H9 (cell line): Measurements from ENCODE around the gene CDC5L. TPM values are rescaled to one million over a fixed set of nuclear protein-coding genes. Genes with fewer than 3 reads are reported as not detected.

Experiments
- DNase-seq: peaks from one replicate; pipeline ENCODE4 v3.0.0-alpha.2; 2017
- H2AFZ ChIP-seq: one replicate; pipeline ENCODE4 v1.6.1; 2013; ENCODE audit warnings: mild to moderate bottlenecking, low read length, control low read depth, moderate library complexity
- H2AK5ac ChIP-seq: 2 replicates; pipeline ENCODE4 v1.6.1; 2013; ENCODE audit warnings: low read length, control low read depth, mixed read lengths; ENCODE audit not compliant: insufficient read length
- H2BK120ac ChIP-seq: one replicate; pipeline ENCODE4 v1.6.1; 2013; ENCODE audit warnings: low read depth, mild to moderate bottlenecking, low read length, control low read depth, inconsistent platforms; ENCODE audit not compliant: poor library complexity, severe bottlenecking
- H2BK12ac ChIP-seq: 2 replicates; pipeline ENCODE4 v1.6.1; 2013; ENCODE audit warnings: low read length, control low read depth, mixed read lengths, low read depth; ENCODE audit not compliant: insufficient read length
- H2BK15ac ChIP-seq: 2 replicates; pipeline ENCODE4 v1.6.1; 2013; ENCODE audit warnings: low read depth, low read length, control low read depth
- H2BK20ac ChIP-seq: one replicate; pipeline ENCODE4 v1.6.1; 2013; ENCODE audit warnings: low read depth, mild to moderate bottlenecking, low read length, control low read depth, inconsistent platforms; ENCODE audit not compliant: poor library complexity, severe bottlenecking
- H2BK5ac ChIP-seq: 2 replicates; pipeline ENCODE4 v1.6.1; 2013; ENCODE audit warnings: low read length, control low read depth, mixed read lengths; ENCODE audit not compliant: insufficient read length
- H3K14ac ChIP-seq: 2 replicates; pipeline ENCODE4 v1.6.1; 2013; ENCODE audit warnings: low read length, control low read depth; ENCODE audit not compliant: insufficient read depth
- H3K18ac ChIP-seq: 2 replicates; pipeline ENCODE4 v1.6.1; 2013; ENCODE audit warnings: low read depth, mild to moderate bottlenecking, mixed read lengths, low read length, control low read depth; ENCODE audit not compliant: insufficient read length
- H3K23ac ChIP-seq: 2 replicates; pipeline ENCODE4 v1.6.1; 2013; ENCODE audit warnings: low read length, control low read depth, mixed read lengths, low read depth; ENCODE audit not compliant: insufficient read length
- H3K23me2 ChIP-seq: 2 replicates; pipeline ENCODE4 v1.6.1; 2013; ENCODE audit warnings: low read depth, mild to moderate bottlenecking, mixed read lengths, low read length, control low read depth; ENCODE audit not compliant: insufficient read length, poor library complexity, severe bottlenecking
- H3K27ac ChIP-seq: 2 replicates; pipeline ENCODE4 v1.5.1; 2013; ENCODE audit warnings: low read length, control low read depth, mixed read lengths, low read depth; ENCODE audit not compliant: insufficient read length
- H3K27me3 ChIP-seq: 2 replicates; pipeline ENCODE4 v1.6.1; 2013; ENCODE audit warnings: low read length, control low read depth, inconsistent platforms; ENCODE audit not compliant: insufficient read depth
- H3K4ac ChIP-seq: 2 replicates; pipeline ENCODE4 v1.6.1; 2013; ENCODE audit warnings: low read depth, mild to moderate bottlenecking, control low read depth, inconsistent platforms, low read length, moderate library complexity
- H3K4me1 ChIP-seq: 2 replicates; pipeline ENCODE4 v1.6.1; 2013; ENCODE audit warnings: low read length, control low read depth, inconsistent platforms; ENCODE audit not compliant: insufficient read depth
- H3K4me2 ChIP-seq: 2 replicates; pipeline ENCODE4 v1.6.1; 2013; ENCODE audit warnings: low read length, control low read depth, mixed read lengths; ENCODE audit not compliant: insufficient read length, insufficient read depth
- H3K56ac ChIP-seq: 2 replicates; pipeline ENCODE4 v1.6.1; 2013; ENCODE audit warnings: low read depth, mild to moderate bottlenecking, mixed read lengths, low read length, control low read depth; ENCODE audit not compliant: insufficient read length
- H3K79me1 ChIP-seq: 2 replicates; pipeline ENCODE4 v1.6.1; 2013; ENCODE audit warnings: low read depth, mild to moderate bottlenecking, moderate library complexity, low read length, control low read depth, inconsistent platforms; ENCODE audit not compliant: insufficient read depth, poor library complexity, severe bottlenecking
- H3K79me2 ChIP-seq: 2 replicates; pipeline ENCODE4 v1.6.1; 2013; ENCODE audit warnings: low read length, control low read depth, inconsistent platforms; ENCODE audit not compliant: insufficient read depth
- H3K9ac ChIP-seq: 2 replicates; pipeline ENCODE4 v1.6.1; 2013; ENCODE audit warnings: low read length, control low read depth, mixed read lengths; ENCODE audit not compliant: insufficient read length; ENCODE audit errors: extremely low read depth
- H3K9me3 ChIP-seq: one replicate; pipeline ENCODE4 v1.6.1; 2013; ENCODE audit warnings: low read depth, low read length, inconsistent platforms; ENCODE audit not compliant: control insufficient read depth
- H3T11ph ChIP-seq: one replicate; pipeline ENCODE4 v1.6.1; 2013; ENCODE audit warnings: mild to moderate bottlenecking, low read length, control low read depth, inconsistent platforms
- H4K20me1 ChIP-seq: one replicate; pipeline ENCODE4 v1.6.1; 2013; ENCODE audit not compliant: control insufficient read depth, insufficient read length, insufficient read depth
- H4K5ac ChIP-seq: 2 replicates; pipeline ENCODE4 v1.6.1; 2013; ENCODE audit warnings: low read depth, mild to moderate bottlenecking, mixed read lengths, low read length, control low read depth; ENCODE audit not compliant: insufficient read length
- H4K8ac ChIP-seq: replicated peaks from 2 replicates; pipeline ENCODE4 v1.6.1; 2013; ENCODE audit warnings: low read length, control low read depth, mixed read lengths, low read depth; ENCODE audit not compliant: insufficient read length
- H4K91ac ChIP-seq: 2 replicates; pipeline ENCODE4 v1.6.1; 2013; ENCODE audit warnings: low read depth, mild to moderate bottlenecking, moderate library complexity, mixed read lengths, low read length, control low read depth; ENCODE audit not compliant: insufficient read length
- H3K27ac Mint-ChIP-seq, 3 experiments: 2 replicates in 2 of 3; 3 replicates in 1 of 3; pipeline ENCODE4 v1.8.0; 2020 to 2021; ENCODE audit warnings: mixed read lengths in 3 of 3, mild to moderate bottlenecking in 1 of 3, moderate library complexity in 1 of 3
- H3K27me3 Mint-ChIP-seq: 2 replicates; pipeline ENCODE4 v1.8.0; 2021; ENCODE audit warnings: low read depth, mild to moderate bottlenecking, moderate library complexity, mixed read lengths
- H3K36me3 Mint-ChIP-seq, 3 experiments: 2 replicates in 2 of 3; 3 replicates in 1 of 3; pipeline ENCODE4 v1.8.0; 2020 to 2021; ENCODE audit warnings: low read depth in 3 of 3, mixed read lengths in 3 of 3; ENCODE audit not compliant: insufficient read depth in 1 of 3
- H3K4me1 Mint-ChIP-seq, 2 experiments: 2 replicates each; pipeline ENCODE4 v1.8.0; 2020; ENCODE audit warnings: mixed read lengths in 2 of 2
- H3K4me3 Mint-ChIP-seq, 2 experiments: 2 replicates in 1 of 2; 3 replicates in 1 of 2; pipeline ENCODE4 v1.8.0; 2020 to 2021; ENCODE audit warnings: mild to moderate bottlenecking in 2 of 2, mixed read lengths in 2 of 2, moderate library complexity in 1 of 2
- H3K9me3 Mint-ChIP-seq, 2 experiments: 2 replicates in 1 of 2; 3 replicates in 1 of 2; pipeline ENCODE4 v1.8.0; 2020; ENCODE audit warnings: mild to moderate bottlenecking in 2 of 2, mixed read lengths in 2 of 2, moderate library complexity in 1 of 2
- WGBS: extraction: QIAGEN DNeasy Blood & Tissue Kit; methylation state at CpG from one replicate; pipeline ENCODE4 v1.1.7; 2013; ENCODE audit warnings: missing lambda C conversion rate, low lambda C conversion rate, mixed read lengths; ENCODE audit not compliant: insufficient read length; ENCODE audit errors: extremely low coverage; 5-methylcytosine and 5-hydroxymethylcytosine counted together
- total RNA-seq: library from RNA; stranded (reverse); gene quantifications from 2 replicates; pipeline ENCODE4 v1.2.1, GENCODE V29; 2021
- TF ChIP-seq, protein P1 (sequence below): fragments of 200-600 bp; sonication (generic); conservative IDR thresholded peaks from 3 replicates; pipeline ENCODE4 v1.8.0; 2021; ENCODE audit warnings: antibody characterized with exemption, mild to moderate bottlenecking

The CDC5L gene
- total RNA-seq, 1 experiment from 2014 or later, result 34.3 TPM

DNA sequence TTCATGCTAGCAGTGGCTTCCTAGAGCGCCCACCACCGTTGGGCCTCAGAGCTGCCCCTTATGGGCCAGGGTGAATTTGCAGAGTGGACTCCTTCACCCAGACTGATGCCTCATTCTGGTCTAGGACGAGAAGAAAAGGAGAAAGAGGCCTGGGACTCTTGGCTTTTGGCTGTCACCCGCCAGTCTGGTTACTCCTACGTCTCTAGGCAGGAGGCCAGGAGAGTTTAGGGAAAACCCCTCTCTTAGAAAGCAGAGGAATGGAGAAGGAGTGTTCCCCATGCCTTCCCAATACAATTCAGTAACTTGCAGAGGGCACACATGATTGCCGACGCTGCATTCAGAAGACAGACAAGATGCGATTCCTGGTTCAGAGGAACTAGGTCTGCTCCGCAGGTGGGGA is 70.1 kb downstream of the CDC5L start:
- Mint-ChIP-seq H3K36me3 (peaks cover 0 to 3% (median 0%) of the 10 kb centered on the region in 3 experiments; a peak in 1 of 7 replicates), H3K9me3 (no peaks in the 10 kb centered on the region; a peak in 1 of 5 replicates), H3K27ac (no peak overlapping the region), H3K4me3 (no peak overlapping the region), H3K4me1 (peaks cover 5% of the 10 kb centered on the region in 2 experiments), H3K27me3 (peaks cover 3% of the 10 kb centered on the region)
- H3K27me3 ChIP-seq, result no peaks in the 10 kb centered on the region
- H3K56ac ChIP-seq, result no peak overlapping the region
- no peak overlapping the region for H3K18ac ChIP-seq
- H3K23me2 ChIP-seq, result no peaks in the 10 kb centered on the region
- no peaks in the 10 kb centered on the region for H3K79me1 ChIP-seq
- H3K4me1 ChIP-seq, result no peaks in the 10 kb centered on the region
- no peaks in the 10 kb centered on the region for H3K9me3 ChIP-seq
- no CpG with 5 or more reads among the region's 9 CpGs for WGBS
- no peak overlapping the region for H3T11ph ChIP-seq
- H3K79me2 ChIP-seq, result no peaks in the 10 kb centered on the region
- no peak for DNase-seq
- H2AK5ac ChIP-seq, result no peak overlapping the region
- TF ChIP-seq, protein P1, sequence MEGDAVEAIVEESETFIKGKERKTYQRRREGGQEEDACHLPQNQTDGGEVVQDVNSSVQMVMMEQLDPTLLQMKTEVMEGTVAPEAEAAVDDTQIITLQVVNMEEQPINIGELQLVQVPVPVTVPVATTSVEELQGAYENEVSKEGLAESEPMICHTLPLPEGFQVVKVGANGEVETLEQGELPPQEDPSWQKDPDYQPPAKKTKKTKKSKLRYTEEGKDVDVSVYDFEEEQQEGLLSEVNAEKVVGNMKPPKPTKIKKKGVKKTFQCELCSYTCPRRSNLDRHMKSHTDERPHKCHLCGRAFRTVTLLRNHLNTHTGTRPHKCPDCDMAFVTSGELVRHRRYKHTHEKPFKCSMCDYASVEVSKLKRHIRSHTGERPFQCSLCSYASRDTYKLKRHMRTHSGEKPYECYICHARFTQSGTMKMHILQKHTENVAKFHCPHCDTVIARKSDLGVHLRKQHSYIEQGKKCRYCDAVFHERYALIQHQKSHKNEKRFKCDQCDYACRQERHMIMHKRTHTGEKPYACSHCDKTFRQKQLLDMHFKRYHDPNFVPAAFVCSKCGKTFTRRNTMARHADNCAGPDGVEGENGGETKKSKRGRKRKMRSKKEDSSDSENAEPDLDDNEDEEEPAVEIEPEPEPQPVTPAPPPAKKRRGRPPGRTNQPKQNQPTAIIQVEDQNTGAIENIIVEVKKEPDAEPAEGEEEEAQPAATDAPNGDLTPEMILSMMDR, result no peak
- H2BK12ac ChIP-seq, result no peak overlapping the region
- no peak overlapping the region for H2BK120ac ChIP-seq
- no peak overlapping the region for H3K23ac ChIP-seq
- no peak overlapping the region for H2AFZ ChIP-seq
- no peaks in the 10 kb centered on the region for H4K20me1 ChIP-seq
- no peak overlapping the region for H2BK20ac ChIP-seq
- H4K8ac ChIP-seq, result no peak overlapping the region
- H3K9ac ChIP-seq, result no peak overlapping the region
- H4K91ac ChIP-seq, result no peak overlapping the region
- no peak overlapping the region for H3K4me2 ChIP-seq
- no peak overlapping the region for H4K5ac ChIP-seq
- no peak overlapping the region for H3K14ac ChIP-seq
- H2BK5ac ChIP-seq, result no peak overlapping the region
- H3K4ac ChIP-seq, result no peak overlapping the region
- H3K27ac ChIP-seq, result no peak overlapping the region
- no peak overlapping the region for H2BK15ac ChIP-seq
